Kidney (tissue), 14 donors: ENCODE data around the gene MYOM3. TPM values are rescaled to one million over a fixed set of nuclear protein-coding genes. Genes with fewer than 3 reads are reported as not detected.

Experiments
- DNase-seq, 5 donors: peaks; one replicate each; pipeline ENCODE4 v3.0.0-alpha.2; 2013 to 2020
- FAIRE-seq: peaks from 2 replicates; lab custom pipeline; 2012; peaks lifted over from hg19 to GRCh38; lab: Jason Lieb, UNC
- H3K27ac ChIP-seq, 2 donors: one replicate each; pipeline ENCODE4 v1.7.0; 2013; ENCODE audit warnings: low read depth in 2 of 2, low read length in 2 of 2, inconsistent platforms in 1 of 2
- H3K27me3 ChIP-seq: one replicate; pipeline ENCODE4 v1.7.1; 2013; ENCODE audit warnings: low read length, inconsistent platforms; ENCODE audit not compliant: control insufficient read depth, insufficient read depth
- H3K36me3 ChIP-seq, 3 donors: one replicate each; pipeline versions ENCODE4 v1.7.0 to v1.7.1; 2013; ENCODE audit warnings: low read length in 3 of 3, control low read depth in 1 of 3, inconsistent platforms in 1 of 3; ENCODE audit not compliant: insufficient read depth in 3 of 3, control insufficient read depth in 2 of 3
- H3K4me1 ChIP-seq, 3 donors: one replicate each; pipeline versions ENCODE4 v1.7.0 to v1.7.1; 2013; ENCODE audit warnings: low read length in 3 of 3, inconsistent platforms in 1 of 3, low read depth in 1 of 3; ENCODE audit not compliant: control insufficient read depth in 2 of 3, insufficient read depth in 2 of 3
- H3K4me3 ChIP-seq, 3 donors: one replicate each; pipeline versions ENCODE4 v1.7.0 to v1.8.1; 2013; ENCODE audit warnings: low read length in 3 of 3, control low read depth in 1 of 3, inconsistent platforms in 1 of 3
- H3K9ac ChIP-seq, 3 donors: one replicate each; pipeline versions ENCODE4 v1.7.0 to v1.7.1; 2013; ENCODE audit warnings: low read length in 3 of 3, control low read depth in 1 of 3, inconsistent platforms in 1 of 3
- H3K9me3 ChIP-seq, 3 donors: one replicate each; pipeline versions ENCODE4 v1.7.0 to v1.7.1; 2013; ENCODE audit warnings: low read length in 3 of 3, control low read depth in 1 of 3, inconsistent platforms in 1 of 3; ENCODE audit not compliant: control insufficient read depth in 2 of 3, insufficient read depth in 1 of 3
- intact Hi-C: fragments of 100-400 bp; cut with DNase I; formaldehyde crosslinking; loops from one replicate; pipeline ENCODE4 v1.11.1; 2022
- polyA plus RNA-seq: library from polyadenylated mRNA; stranded (reverse); fragments of 350-450 nt; fragmentation: Illumina TruSeq; extraction: RNeasy Lipid Tissue Mini Kit (QIAGEN cat#74804); gene quantifications from one replicate; pipeline ENCODE4 v1.2.3, GENCODE V29; 2014; ENCODE audit warnings: low read depth, low replicate concordance; ENCODE audit not compliant: insufficient read depth
- total RNA-seq: library from RNA; stranded (reverse); fragmentation: NEBNext Ultra II Directional; extraction: Animal tissue kit (Norgen Biotek cat#: 25700); gene quantifications from one replicate; pipeline ENCODE4 v1.2.1, GENCODE V29; 2021
- TF ChIP-seq, protein P1 (sequence below): IDR thresholded peaks from 3 replicates; pipeline ENCODE4 v1.5.1; 2012; ENCODE audit warnings: mild to moderate bottlenecking, moderate library complexity, borderline replicate concordance; ENCODE audit not compliant: insufficient read depth; ENCODE audit errors: extremely low read depth
- donor health status: control.
- donor health status: control.
- donor health status: control.
- donor health status: control.
- donor health status: control.
- donor health status: DM: yes; HTN: yes; CAD: no.
- donor health status: Normal renal cell carcinoma (clear cell type).

The MYOM3 gene
- total and polyA plus RNA-seq, 2 donors from 2014 or later: 13.5 to 20.5 TPM

DNA sequence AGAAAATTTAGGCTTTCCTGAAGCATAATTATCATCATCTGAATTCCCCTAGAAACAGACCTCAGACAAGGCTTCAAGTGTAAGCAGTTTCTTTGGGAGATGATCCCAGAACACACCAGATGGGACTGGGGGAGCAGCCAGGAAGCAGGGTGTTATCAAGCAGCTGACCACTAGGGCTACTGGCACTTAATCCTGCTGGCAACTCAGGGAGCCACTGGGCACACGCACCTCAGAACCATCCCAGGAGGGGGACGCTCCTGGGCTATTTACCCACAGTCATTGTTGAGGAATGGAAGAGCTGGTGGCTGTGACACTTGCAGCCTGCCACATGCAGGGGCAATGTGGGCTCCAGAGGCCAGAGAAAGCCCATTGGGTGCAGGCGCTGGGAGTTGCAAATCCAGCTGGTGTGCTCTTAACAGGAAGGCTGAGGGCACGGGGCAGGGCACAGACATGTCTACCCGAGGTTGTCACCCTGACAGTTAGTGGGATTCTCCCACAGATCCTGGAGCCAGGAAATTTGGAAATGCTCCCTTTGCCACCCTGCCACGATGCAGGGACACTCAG, 46.1 kb upstream of the MYOM3 start:
- no peaks in the 10 kb centered on the region for H3K9me3 ChIP-seq
- FAIRE-seq (no peak), DNase-seq (peak in 1 of 5 donors; percentile 44)
- no peaks in the 10 kb centered on the region for H3K4me1 ChIP-seq
- H3K4me3 ChIP-seq: no peak overlapping the region
- H3K36me3 ChIP-seq: peaks cover 0 to 5% (median 0%) of the 10 kb centered on the region in 3 donors
- H3K27ac ChIP-seq: no peak overlapping the region
- H3K9ac ChIP-seq: no peak overlapping the region
- TF ChIP-seq, protein P1, sequence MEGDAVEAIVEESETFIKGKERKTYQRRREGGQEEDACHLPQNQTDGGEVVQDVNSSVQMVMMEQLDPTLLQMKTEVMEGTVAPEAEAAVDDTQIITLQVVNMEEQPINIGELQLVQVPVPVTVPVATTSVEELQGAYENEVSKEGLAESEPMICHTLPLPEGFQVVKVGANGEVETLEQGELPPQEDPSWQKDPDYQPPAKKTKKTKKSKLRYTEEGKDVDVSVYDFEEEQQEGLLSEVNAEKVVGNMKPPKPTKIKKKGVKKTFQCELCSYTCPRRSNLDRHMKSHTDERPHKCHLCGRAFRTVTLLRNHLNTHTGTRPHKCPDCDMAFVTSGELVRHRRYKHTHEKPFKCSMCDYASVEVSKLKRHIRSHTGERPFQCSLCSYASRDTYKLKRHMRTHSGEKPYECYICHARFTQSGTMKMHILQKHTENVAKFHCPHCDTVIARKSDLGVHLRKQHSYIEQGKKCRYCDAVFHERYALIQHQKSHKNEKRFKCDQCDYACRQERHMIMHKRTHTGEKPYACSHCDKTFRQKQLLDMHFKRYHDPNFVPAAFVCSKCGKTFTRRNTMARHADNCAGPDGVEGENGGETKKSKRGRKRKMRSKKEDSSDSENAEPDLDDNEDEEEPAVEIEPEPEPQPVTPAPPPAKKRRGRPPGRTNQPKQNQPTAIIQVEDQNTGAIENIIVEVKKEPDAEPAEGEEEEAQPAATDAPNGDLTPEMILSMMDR: no peak
- intact Hi-C loops: no loop called here
- H3K27me3 ChIP-seq: no peaks in the 10 kb centered on the region

DNA sequence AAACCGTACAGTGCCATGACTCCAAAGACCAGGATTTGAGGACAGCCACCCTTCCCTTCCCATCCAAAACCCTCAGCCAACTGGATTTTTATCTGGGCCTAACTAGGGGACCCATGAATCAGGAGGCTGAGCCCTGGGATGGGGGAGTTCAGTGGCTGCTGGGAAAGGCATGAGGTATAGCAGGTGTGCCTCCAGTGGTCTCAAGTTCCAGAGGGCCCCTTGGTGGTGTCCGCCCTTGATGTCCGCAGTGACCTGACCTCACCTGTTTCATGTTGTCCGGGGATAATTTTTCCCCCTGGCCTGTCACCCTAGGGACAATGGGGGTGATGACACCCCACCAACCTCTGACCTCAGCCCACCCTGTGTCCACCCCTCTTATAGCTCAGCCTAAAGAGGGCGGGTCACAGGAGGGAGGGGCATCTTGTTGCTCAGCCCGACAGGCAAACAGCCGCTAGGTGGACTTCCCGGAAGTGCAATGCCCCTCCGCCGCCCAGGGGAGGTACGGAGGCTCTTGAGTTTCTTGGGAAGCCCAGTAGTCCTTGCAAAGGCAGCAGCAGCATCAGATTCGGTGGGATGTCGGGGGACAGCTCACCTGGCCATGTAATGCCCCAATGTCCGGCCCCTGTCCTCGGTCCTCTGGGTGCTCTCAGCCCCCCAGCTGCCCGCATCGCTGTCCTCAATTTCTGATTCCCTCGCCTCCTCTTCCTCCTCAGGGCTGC, 44.8 kb upstream of the MYOM3 start:
- H3K27me3 ChIP-seq: no peaks in the 10 kb centered on the region
- no peak overlapping the region for H3K4me3 ChIP-seq
- DNase-seq (peak in 1 of 5 donors; percentile 60), FAIRE-seq (no peak)
- intact Hi-C loops: no loop called here
- H3K9me3 ChIP-seq: no peaks in the 10 kb centered on the region
- TF ChIP-seq, protein P1: no peak
- H3K4me1 ChIP-seq: no peaks in the 10 kb centered on the region
- H3K9ac ChIP-seq: no peak overlapping the region
- peaks cover 0 to 5% (median 0%) of the 10 kb centered on the region in 3 donors for H3K36me3 ChIP-seq
- no peak overlapping the region for H3K27ac ChIP-seq

DNA sequence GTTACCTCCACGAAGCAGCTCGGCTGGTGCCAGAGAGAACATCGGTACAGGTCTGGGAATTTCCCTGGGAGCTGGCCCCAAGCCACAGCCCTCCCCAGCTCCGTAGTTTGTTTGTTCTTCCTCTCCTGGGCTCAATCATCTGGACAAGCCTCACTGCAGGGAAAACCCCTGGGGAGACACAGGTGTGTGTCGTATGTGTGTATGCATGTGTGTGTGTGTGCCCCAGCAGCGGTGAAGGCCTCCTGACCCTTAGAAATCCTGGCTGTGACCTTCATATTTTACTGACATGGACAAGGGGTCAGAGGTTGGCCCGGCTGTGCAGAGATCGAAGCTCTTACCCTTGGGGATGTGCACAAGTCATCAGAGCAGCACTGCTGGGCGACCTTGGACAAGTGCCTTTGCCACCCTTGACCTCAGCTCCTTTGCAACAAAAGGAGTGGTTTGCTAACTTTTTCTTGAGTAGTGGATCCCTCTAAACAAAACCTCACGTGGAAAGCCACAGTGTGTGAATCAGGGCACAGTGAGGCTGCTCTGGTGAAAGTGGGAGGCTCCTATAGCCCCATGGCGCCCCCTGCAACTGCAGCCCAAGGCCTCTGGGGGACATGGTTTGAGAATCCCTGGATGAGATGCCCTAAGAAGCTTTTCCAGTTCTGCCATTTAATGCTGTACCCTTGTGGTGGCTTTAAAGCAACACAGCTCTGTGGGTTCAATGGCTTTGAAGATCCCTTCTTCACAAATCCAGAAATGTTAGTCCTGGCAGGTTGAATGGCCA, 43.3 kb upstream of the MYOM3 start:
- DNase-seq (peak in 1 of 5 donors; percentile 65), FAIRE-seq (no peak)
- Histone ChIP-seq H3K27me3 (no peaks in the 10 kb centered on the region), H3K9ac (no peak overlapping the region), H3K9me3 (no peaks in the 10 kb centered on the region), H3K4me1 (peaks cover 0 to 5% (median 3%) of the 10 kb centered on the region in 3 donors), H3K36me3 (peaks cover 0 to 5% (median 0%) of the 10 kb centered on the region in 3 donors), H3K4me3 (no peak overlapping the region), H3K27ac (no peak overlapping the region)
- intact Hi-C loops: no loop called here
- TF ChIP-seq, protein P1: no peak
